Endothelial cell of umbilical vein (primary cell): ENCODE results near the gene SDF4. TPM values are rescaled to one million over a fixed set of nuclear protein-coding genes. Genes with fewer than 3 reads are reported as not detected.

ENCODE experiments used
- BruUV-seq: library from RNA; stranded (reverse); fragments of 400-500 nt; replicated peaks from 2 replicates; lab custom pipeline; 2021; lab: Mats Ljungman, UMichigan
- CTCF ChIA-PET: fragments of 300-600, 350-600 bp; sonication (Branson Sonifier 250); formaldehyde crosslinking; loops from one replicate; lab custom pipeline; 2021; ENCODE audit warnings: antibody characterized with exemption, inconsistent platforms; lab: Charles Lee
- POLR2A ChIA-PET: fragments of 300-600, 350-600 bp; sonication (Branson Sonifier 250); formaldehyde crosslinking; loops from one replicate; lab custom pipeline; 2021; ENCODE audit warnings: antibody characterized with exemption, inconsistent platforms; lab: Charles Lee
- DNase-seq: peaks from one replicate; pipeline ENCODE4 v3.0.0-alpha.2; 2011; ENCODE audit warnings: low read depth, low spot score
- FAIRE-seq: peaks from 2 replicates; lab custom pipeline; 2011; peaks lifted over from hg19 to GRCh38; lab: Jason Lieb, UNC
- H2AFZ ChIP-seq: 2 replicates; pipeline ENCODE4 v1.6.0; 2012; ENCODE audit warnings: low read depth, low read length, control low read depth, inconsistent platforms
- H3K27ac ChIP-seq: 2 replicates; pipeline ENCODE4 v1.5.1; 2011; ENCODE audit warnings: low read depth, mild to moderate bottlenecking, control low read depth, low read length, moderate library complexity; ENCODE audit not compliant: insufficient read depth
- H3K27me3 ChIP-seq, 2 experiments: 2 replicates each; pipeline versions ENCODE4 v1.6.0 to v1.6.1; 2011; ENCODE audit warnings: low read length in 2 of 2, mixed read lengths in 1 of 2; ENCODE audit not compliant: control insufficient read depth in 2 of 2, insufficient read depth in 2 of 2
- H3K36me3 ChIP-seq, 2 experiments: 2 replicates in 1 of 2; 3 replicates in 1 of 2; pipeline ENCODE4 v1.5.1; 2011; ENCODE audit warnings: low read length in 2 of 2, mild to moderate bottlenecking in 1 of 2, moderate library complexity in 1 of 2; ENCODE audit not compliant: control insufficient read depth in 2 of 2, insufficient read depth in 2 of 2; ENCODE audit errors: extremely low read depth in 1 of 2
- H3K4me1 ChIP-seq: 3 replicates; pipeline ENCODE4 v1.5.1; 2011; ENCODE audit warnings: mild to moderate bottlenecking, low read length; ENCODE audit not compliant: control insufficient read depth, insufficient read depth; ENCODE audit errors: extremely low read depth
- H3K4me2 ChIP-seq: 2 replicates; pipeline ENCODE4 v1.6.1; 2011; ENCODE audit warnings: low read length, control low read depth, mixed read lengths; ENCODE audit not compliant: insufficient read depth
- H3K4me3 ChIP-seq, 3 experiments: fragments of 200-600 bp in 1 of 3; sonication (generic), shearing (Covaris generic) in 1 of 3; replicated peaks in 1 of 3; 2 replicates each; pipeline ENCODE4 v1.5.1; 2011 to 2016; ENCODE audit warnings: control low read depth in 3 of 3, low read length in 3 of 3, mild to moderate bottlenecking in 2 of 3, inconsistent platforms in 1 of 3, low read depth in 1 of 3, moderate library complexity in 1 of 3; ENCODE audit not compliant: insufficient read depth in 1 of 3
- H3K79me2 ChIP-seq: 2 replicates; pipeline ENCODE4 v1.6.0; 2012; ENCODE audit warnings: low read length, inconsistent platforms; ENCODE audit not compliant: control insufficient read depth, insufficient read depth
- H3K9ac ChIP-seq: replicated peaks from 2 replicates; pipeline ENCODE3; 2011; ENCODE audit warnings: low read length, control low read depth; ENCODE audit not compliant: insufficient read depth; ENCODE audit errors: extremely low read depth
- H3K9me1 ChIP-seq: replicated peaks from 3 replicates; pipeline ENCODE4 v1.6.0; 2011; ENCODE audit warnings: mild to moderate bottlenecking, low read length; ENCODE audit not compliant: control insufficient read depth, insufficient read depth; ENCODE audit errors: extremely low read depth
- H3K9me3 ChIP-seq: replicated peaks from 2 replicates; pipeline ENCODE4 v1.5.1; 2012; ENCODE audit warnings: low read length, inconsistent platforms; ENCODE audit not compliant: control insufficient read depth, insufficient read depth
- H4K20me1 ChIP-seq: replicated peaks from 2 replicates; pipeline ENCODE3; 2011; ENCODE audit warnings: mild to moderate bottlenecking, low read length; ENCODE audit not compliant: control insufficient read depth, insufficient read depth; ENCODE audit errors: extremely low read depth
- EZH2 ChIP-seq: IDR thresholded peaks from 2 replicates; pipeline ENCODE4 v1.6.1; 2012; ENCODE audit warnings: borderline replicate concordance, low read depth, mild to moderate bottlenecking, moderate library complexity, low read length, inconsistent platforms; ENCODE audit not compliant: severe bottlenecking
- FOS ChIP-seq: IDR thresholded peaks from 2 replicates; pipeline ENCODE4 v1.6.1; 2011; ENCODE audit warnings: mild to moderate bottlenecking, low read length, moderate library complexity, borderline replicate concordance; ENCODE audit not compliant: insufficient read depth
- GATA2 ChIP-seq: IDR thresholded peaks from 2 replicates; pipeline ENCODE4 v1.7.0; 2011; ENCODE audit warnings: low read depth, mild to moderate bottlenecking, moderate library complexity, mixed read lengths, low read length; ENCODE audit not compliant: insufficient read length, insufficient read depth
- JUN ChIP-seq: IDR thresholded peaks from 2 replicates; pipeline ENCODE4 v1.6.1; 2011; ENCODE audit warnings: borderline replicate concordance, low read depth; ENCODE audit not compliant: insufficient read length, insufficient read depth
- MYC ChIP-seq: IDR thresholded peaks from one replicate; pipeline ENCODE4 v1.6.1; 2011; ENCODE audit warnings: mild to moderate bottlenecking, low read depth, low read length
- POLR2A ChIP-seq: IDR thresholded peaks from 2 replicates; pipeline ENCODE4 v1.6.1; 2012; ENCODE audit warnings: low read depth, mild to moderate bottlenecking, control low read depth, low read length
- POLR2AphosphoS5 ChIP-seq: IDR thresholded peaks from 2 replicates; pipeline ENCODE4 v1.6.1; 2012; ENCODE audit warnings: low read depth, mild to moderate bottlenecking, control low read depth, low read length, moderate library complexity; ENCODE audit not compliant: insufficient read depth
- dilution Hi-C: fragments of 300-500 bp; cut with MboI; formaldehyde crosslinking; loops from one replicate; pipeline ENCODE4 v1.15.0; 2019; ENCODE audit warnings: low sequenced_read_pairs; ENCODE audit not compliant: extremely low pct_ligation_motif_present
- intact Hi-C: fragments of 100-400 bp; cut with micrococcal nuclease; formaldehyde crosslinking; loops from one replicate; pipeline ENCODE4 v1.10.0; 2022
- polyA plus RNA-seq, 4 experiments: library from polyadenylated mRNA; depleted of rRNA in 3 of 4; stranded (reverse) in 3 of 4; unstranded in 1 of 4; fragments of >200 nt; gene quantifications; 2 replicates each; pipeline versions ENCODE4 v1.2.1 to v1.2.3, GENCODE V29; 2011 to 2012; ENCODE audit warnings: missing spikeins in 1 of 4
- total RNA-seq: library from RNA; stranded (reverse); gene quantifications from 2 replicates; pipeline ENCODE4 v1.2.3, GENCODE V29; 2021
- TF ChIP-seq, protein P1 (sequence below): IDR thresholded peaks from 2 replicates; pipeline ENCODE4 v1.6.1; 2011; ENCODE audit not compliant: insufficient read depth, insufficient read length
- TF ChIP-seq, protein P2 (sequence below), 2 donors: IDR thresholded peaks; 1 replicate in 1 of 2; 2 replicates in 1 of 2; pipeline ENCODE4 v1.5.1; 2011; ENCODE audit warnings: low read length in 2 of 2, mild to moderate bottlenecking in 2 of 2, moderate library complexity in 2 of 2, control low read depth in 1 of 2, inconsistent platforms in 1 of 2, low read depth in 1 of 2; ENCODE audit not compliant: insufficient read depth in 1 of 2; ENCODE audit errors: extremely low read depth in 1 of 2

Gene SDF4
- total and polyA plus RNA-seq, 2 donors (not counting 3 experiments of a cell fraction or from before 2014, with no cell fraction given) = 175 to 185 TPM

DNA sequence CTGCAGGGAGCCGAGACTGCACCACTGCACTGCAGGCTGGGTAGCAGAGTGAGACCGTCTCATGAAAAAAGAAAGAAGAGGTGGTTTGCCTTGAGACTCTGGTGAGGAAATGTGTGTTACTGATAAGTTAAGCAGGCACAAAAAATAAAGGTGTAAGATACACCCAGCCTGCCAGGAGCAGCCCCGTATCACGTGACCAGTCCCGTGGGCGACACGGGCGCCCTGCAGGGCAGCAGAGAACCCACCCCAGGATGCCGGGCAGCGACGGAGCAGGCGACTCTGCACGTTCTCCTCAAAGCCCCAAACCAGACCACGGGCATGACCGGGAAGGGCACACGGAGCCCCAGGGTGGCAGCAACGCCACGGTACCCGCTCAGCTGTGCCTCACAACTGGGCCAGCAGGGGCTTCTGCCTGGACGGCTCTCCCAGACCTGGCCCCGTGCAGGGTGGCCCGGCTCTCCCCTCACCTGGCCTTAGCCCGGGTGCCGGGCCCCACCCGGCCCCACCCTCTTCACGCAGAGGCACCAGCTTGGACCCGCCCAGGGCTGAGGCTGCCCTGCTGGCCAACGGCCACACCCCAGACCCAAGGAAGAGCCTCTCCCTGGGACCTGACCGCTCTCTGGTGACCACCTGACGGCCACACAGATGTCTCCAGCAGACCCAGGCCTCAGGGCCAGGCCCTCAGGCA is 9.8 kb downstream of the SDF4 start:
- H3K4me2 ChIP-seq = no peak overlapping the region
- ChIA-PET CTCF (no interaction called here), POLR2A (no interaction called here)
- H3K9ac ChIP-seq = no peak overlapping the region
- dilution Hi-C loops (no loop called here), intact Hi-C loops (no loop called here)
- no peak for FAIRE-seq
- TF ChIP-seq, protein P1, sequence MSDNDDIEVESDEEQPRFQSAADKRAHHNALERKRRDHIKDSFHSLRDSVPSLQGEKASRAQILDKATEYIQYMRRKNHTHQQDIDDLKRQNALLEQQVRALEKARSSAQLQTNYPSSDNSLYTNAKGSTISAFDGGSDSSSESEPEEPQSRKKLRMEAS = no peak
- TF ChIP-seq POLR2AphosphoS5 (no peak), GATA2 (no peak), MYC (no peak), JUN (no peak), EZH2 (no peak), FOS (no peak), POLR2A (no peak)
- TF ChIP-seq, protein P2, sequence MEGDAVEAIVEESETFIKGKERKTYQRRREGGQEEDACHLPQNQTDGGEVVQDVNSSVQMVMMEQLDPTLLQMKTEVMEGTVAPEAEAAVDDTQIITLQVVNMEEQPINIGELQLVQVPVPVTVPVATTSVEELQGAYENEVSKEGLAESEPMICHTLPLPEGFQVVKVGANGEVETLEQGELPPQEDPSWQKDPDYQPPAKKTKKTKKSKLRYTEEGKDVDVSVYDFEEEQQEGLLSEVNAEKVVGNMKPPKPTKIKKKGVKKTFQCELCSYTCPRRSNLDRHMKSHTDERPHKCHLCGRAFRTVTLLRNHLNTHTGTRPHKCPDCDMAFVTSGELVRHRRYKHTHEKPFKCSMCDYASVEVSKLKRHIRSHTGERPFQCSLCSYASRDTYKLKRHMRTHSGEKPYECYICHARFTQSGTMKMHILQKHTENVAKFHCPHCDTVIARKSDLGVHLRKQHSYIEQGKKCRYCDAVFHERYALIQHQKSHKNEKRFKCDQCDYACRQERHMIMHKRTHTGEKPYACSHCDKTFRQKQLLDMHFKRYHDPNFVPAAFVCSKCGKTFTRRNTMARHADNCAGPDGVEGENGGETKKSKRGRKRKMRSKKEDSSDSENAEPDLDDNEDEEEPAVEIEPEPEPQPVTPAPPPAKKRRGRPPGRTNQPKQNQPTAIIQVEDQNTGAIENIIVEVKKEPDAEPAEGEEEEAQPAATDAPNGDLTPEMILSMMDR (IDR thresholded peaks at IDR 0.05; ENCODE audit: extremely low read depth in 1 of 2, insufficient read depth in 1 of 2, low read depth in 1 of 2, low read length in 2 of 2) = no peak
- H3K27ac ChIP-seq = no peak overlapping the region
- no peaks in the 10 kb centered on the region for H4K20me1 ChIP-seq
- no peaks in the 10 kb centered on the region for H3K27me3 ChIP-seq
- BruUV-seq = no TSS peak
- no peaks in the 10 kb centered on the region for H3K9me1 ChIP-seq
- no peak for DNase-seq
- no peak overlapping the region for H3K4me3 ChIP-seq
- no peaks in the 10 kb centered on the region for H3K4me1 ChIP-seq
- H3K36me3 ChIP-seq = peaks cover 0 to 51% of the 10 kb centered on the region in 2 experiments
- H2AFZ ChIP-seq = no peak overlapping the region
- H3K79me2 ChIP-seq = peaks cover 18% of the 10 kb centered on the region
- no peaks in the 10 kb centered on the region for H3K9me3 ChIP-seq
